Stimulated activated naive B cell treated with anti-CD40 and anti-IgM and Interleukin-4, amounts not matched to agents 10 μg/mL and 1 μg/mL and 100 μg/mL, for 72 hours (primary cell): Measurements from ENCODE around the gene HACD3.

Source experiments
- ATAC-seq, 2 donors: fragments of 150-1000 bp; cut with Tn5 transposase; replicated peaks; 2 replicates each; pipeline ENCODE4 v1.10.0; 2021; ENCODE audit warnings: moderate library complexity in 1 of 2
- DNase-seq: peaks from one replicate; pipeline ENCODE4 v3.0.0; 2021
- H3K27ac Mint-ChIP-seq: one replicate; pipeline ENCODE4 v1.8.0; 2022; ENCODE audit warnings: mild to moderate bottlenecking, mixed read lengths
- H3K27me3 Mint-ChIP-seq, 2 donors: one replicate each; pipeline ENCODE4 v1.8.0; 2022; ENCODE audit warnings: mixed read lengths in 2 of 2
- H3K36me3 Mint-ChIP-seq, 2 donors: one replicate each; pipeline ENCODE4 v1.8.0; 2022; ENCODE audit warnings: mixed read lengths in 2 of 2, mild to moderate bottlenecking in 1 of 2
- H3K4me1 Mint-ChIP-seq, 2 donors: one replicate each; pipeline ENCODE4 v1.8.0; 2022; ENCODE audit warnings: mixed read lengths in 2 of 2, mild to moderate bottlenecking in 1 of 2
- H3K4me3 Mint-ChIP-seq, 2 donors: one replicate each; pipeline ENCODE4 v1.8.0; 2022; ENCODE audit warnings: mild to moderate bottlenecking in 2 of 2, mixed read lengths in 2 of 2, moderate library complexity in 1 of 2
- H3K9me3 Mint-ChIP-seq, 2 donors: one replicate each; pipeline ENCODE4 v1.8.0; 2022; ENCODE audit warnings: mixed read lengths in 2 of 2, mild to moderate bottlenecking in 1 of 2

Gene HACD3

GRCh38 chr15:65530318-65531111 is at the start of gene HACD3:
TSS of gene HACD3 (plus strand) at chr15:65530463. CDS start at chr15:65530632, 169 bp downstream.
- H3K27me3 Mint-ChIP-seq = no peaks in the 10 kb centered on the region
- peak within 1 kb of the TSS; percentile 93 for H3K27ac Mint-ChIP-seq
- ATAC-seq (peak; percentile 94 to 96), DNase-seq (peak; percentile 82)
- no peaks in the 10 kb centered on the region for H3K9me3 Mint-ChIP-seq
- H3K4me1 Mint-ChIP-seq = peaks cover 11 to 46% of the 10 kb centered on the region in 2 donors
- peak within 1 kb of the TSS; percentile 86 to 88 for H3K4me3 Mint-ChIP-seq
- peaks cover 9 to 16% of the 10 kb centered on the region in 2 donors for H3K36me3 Mint-ChIP-seq

GRCh38 chr15:65484876-65485275 is 45.4 kb upstream of the HACD3 start:
- Mint-ChIP-seq H3K4me3 (no peak overlapping the region), H3K27ac (no peak overlapping the region), H3K4me1 (no peaks in the 10 kb centered on the region), H3K36me3 (peaks cover 22% of the 10 kb centered on the region in 2 donors), H3K9me3 (no peaks in the 10 kb centered on the region), H3K27me3 (no peaks in the 10 kb centered on the region)
- no peak for ATAC-seq
- DNase-seq = no peak

GRCh38 chr15:65494076-65494475 is 36.2 kb upstream of the HACD3 start:
- Mint-ChIP-seq H3K9me3 (no peaks in the 10 kb centered on the region), H3K27me3 (no peaks in the 10 kb centered on the region), H3K4me1 (peaks cover 0 to 4% of the 10 kb centered on the region in 2 donors), H3K27ac (no peak overlapping the region), H3K4me3 (no peak overlapping the region), H3K36me3 (peaks cover 9 to 36% of the 10 kb centered on the region in 2 donors)
- DNase-seq = no peak
- ATAC-seq = no peak

GRCh38 chr15:65509321-65509720 is 20.9 kb upstream of the HACD3 start:
- no peak for DNase-seq
- no peak for ATAC-seq
- Mint-ChIP-seq H3K4me1 (peaks cover 8 to 21% of the 10 kb centered on the region in 2 donors), H3K27ac (peak overlapping the region; percentile 20), H3K27me3 (no peaks in the 10 kb centered on the region), H3K9me3 (no peaks in the 10 kb centered on the region), H3K36me3 (peaks cover 20 to 31% of the 10 kb centered on the region in 2 donors), H3K4me3 (no peak overlapping the region)

GRCh38 chr15:65512189-65512588 is 18.1 kb upstream of the HACD3 start:
- Mint-ChIP-seq H3K27ac (no peak overlapping the region), H3K4me1 (peaks cover 15 to 32% of the 10 kb centered on the region in 2 donors), H3K36me3 (peaks cover 17 to 36% of the 10 kb centered on the region in 2 donors), H3K4me3 (no peak overlapping the region), H3K9me3 (no peaks in the 10 kb centered on the region), H3K27me3 (no peaks in the 10 kb centered on the region)
- no peak for DNase-seq
- no peak for ATAC-seq

GRCh38 chr15:65512807-65513416 is 17.4 kb upstream of the HACD3 start:
- no peak overlapping the region for H3K4me3 Mint-ChIP-seq
- H3K36me3 Mint-ChIP-seq = peaks cover 17 to 36% of the 10 kb centered on the region in 2 donors
- DNase-seq (no peak), ATAC-seq (no peak)
- H3K27ac Mint-ChIP-seq = no peak overlapping the region
- peaks cover 17 to 37% of the 10 kb centered on the region in 2 donors for H3K4me1 Mint-ChIP-seq
- H3K9me3 Mint-ChIP-seq = no peaks in the 10 kb centered on the region
- no peaks in the 10 kb centered on the region for H3K27me3 Mint-ChIP-seq

GRCh38 chr15:65516997-65517865 is 13.0 kb upstream of the HACD3 start, which contains the start of gene DPP8:
TSS of gene DPP8 (minus strand) at chr15:65517689. CDS start at chr15:65512553, 5,136 bp downstream.
- ATAC-seq (peak; percentile 95 to 96), DNase-seq (peak; percentile 94)
- H3K27ac Mint-ChIP-seq = peak within 1 kb of the TSS; percentile 97
- H3K4me1 Mint-ChIP-seq = peaks cover 15 to 31% of the 10 kb centered on the region in 2 donors
- peaks cover 2 to 14% of the 10 kb centered on the region in 2 donors for H3K36me3 Mint-ChIP-seq
- no peaks in the 10 kb centered on the region for H3K27me3 Mint-ChIP-seq
- H3K4me3 Mint-ChIP-seq = peak within 1 kb of the TSS; percentile 91 to 99
- no peaks in the 10 kb centered on the region for H3K9me3 Mint-ChIP-seq

GRCh38 chr15:65517866-65518207 is 12.4 kb upstream of the HACD3 start:
- H3K4me1 Mint-ChIP-seq = peaks cover 15 to 27% of the 10 kb centered on the region in 2 donors
- H3K4me3 Mint-ChIP-seq = peak overlapping the region; percentile 91 to 99
- no peaks in the 10 kb centered on the region for H3K27me3 Mint-ChIP-seq
- H3K9me3 Mint-ChIP-seq = no peaks in the 10 kb centered on the region
- ATAC-seq = no peak
- H3K36me3 Mint-ChIP-seq = peaks cover 2 to 9% of the 10 kb centered on the region in 2 donors
- H3K27ac Mint-ChIP-seq = peak overlapping the region; percentile 97
- DNase-seq = no peak

- no peak overlapping the region for H3K4me3 Mint-ChIP-seq
- ATAC-seq (no peak), DNase-seq (no peak)
- peaks cover 2 to 9% of the 10 kb centered on the region in 2 donors for H3K36me3 Mint-ChIP-seq
- no peaks in the 10 kb centered on the region for H3K9me3 Mint-ChIP-seq
- H3K27ac Mint-ChIP-seq = no peak overlapping the region
- no peaks in the 10 kb centered on the region for H3K27me3 Mint-ChIP-seq
- peaks cover 9 to 21% of the 10 kb centered on the region in 2 donors for H3K4me1 Mint-ChIP-seq
Observed at GRCh38 chr15:65518633-65519285, 11.5 kb upstream of the HACD3 start.

- H3K36me3 Mint-ChIP-seq = peaks cover 0 to 5% of the 10 kb centered on the region in 2 donors
- no peaks in the 10 kb centered on the region for H3K9me3 Mint-ChIP-seq
- H3K27me3 Mint-ChIP-seq = no peaks in the 10 kb centered on the region
- no peak for ATAC-seq
- H3K4me3 Mint-ChIP-seq = no peak overlapping the region
- no peak overlapping the region for H3K27ac Mint-ChIP-seq
- no peak for DNase-seq
- peaks cover 5 to 11% of the 10 kb centered on the region in 2 donors for H3K4me1 Mint-ChIP-seq
Observed at GRCh38 chr15:65521350-65521749, 8.9 kb upstream of the HACD3 start.

- Mint-ChIP-seq H3K27me3 (no peaks in the 10 kb centered on the region), H3K27ac (no peak overlapping the region), H3K4me1 (no peaks in the 10 kb centered on the region), H3K4me3 (no peak overlapping the region), H3K36me3 (no peaks in the 10 kb centered on the region), H3K9me3 (no peaks in the 10 kb centered on the region)
- no peak for ATAC-seq
- no peak for DNase-seq
Observed at GRCh38 chr15:65524226-65524625, 6.0 kb upstream of the HACD3 start.

GRCh38 chr15:65525622-65526021 is 4.6 kb upstream of the HACD3 start:
- ATAC-seq (no peak), DNase-seq (no peak)
- H3K27me3 Mint-ChIP-seq = no peaks in the 10 kb centered on the region
- H3K4me1 Mint-ChIP-seq = peaks cover 3 to 6% of the 10 kb centered on the region in 2 donors
- no peaks in the 10 kb centered on the region for H3K36me3 Mint-ChIP-seq
- H3K27ac Mint-ChIP-seq = no peak overlapping the region
- H3K4me3 Mint-ChIP-seq = no peak overlapping the region
- H3K9me3 Mint-ChIP-seq = no peaks in the 10 kb centered on the region

- Mint-ChIP-seq H3K4me1 (peaks cover 8 to 31% of the 10 kb centered on the region in 2 donors), H3K36me3 (peaks cover 0 to 4% of the 10 kb centered on the region in 2 donors), H3K27ac (no peak overlapping the region), H3K27me3 (no peaks in the 10 kb centered on the region), H3K9me3 (no peaks in the 10 kb centered on the region), H3K4me3 (no peak overlapping the region)
- no peak for ATAC-seq
- no peak for DNase-seq
Observed at GRCh38 chr15:65528461-65529060, 1.7 kb upstream of the HACD3 start.
